Stimulated activated naive CD8-positive, alpha-beta T cell treated with anti-CD3 and anti-CD28 coated beads, Interleukin-15, Interleukin-2, amounts not matched to agents 100 ng/mL and 50 ng/mL, for 24 hours (primary cell): Measurements from ENCODE around the gene ARID1B.
A peak's percentile ranks its signal among the peaks of the same experiment; 100 is the strongest.

ENCODE experiments used
- H3K27ac Mint-ChIP-seq: one replicate; pipeline ENCODE4 v1.8.0; 2021; ENCODE audit warnings: mild to moderate bottlenecking, mixed read lengths
- H3K27me3 Mint-ChIP-seq: one replicate; pipeline ENCODE4 v1.8.0; 2021; ENCODE audit warnings: mixed read lengths
- H3K36me3 Mint-ChIP-seq: one replicate; pipeline ENCODE4 v1.8.0; 2021; ENCODE audit warnings: low read depth, mixed read lengths
- H3K4me1 Mint-ChIP-seq: one replicate; pipeline ENCODE4 v1.8.0; 2021; ENCODE audit warnings: low read depth, mixed read lengths
- H3K4me3 Mint-ChIP-seq: one replicate; pipeline ENCODE4 v1.8.0; 2021; ENCODE audit warnings: mild to moderate bottlenecking, mixed read lengths
- H3K9me3 Mint-ChIP-seq: one replicate; pipeline ENCODE4 v1.8.0; 2021; ENCODE audit warnings: mixed read lengths

The ARID1B gene

GRCh38 chr6:157072128-157072527 is 294.9 kb downstream of the ARID1B start:
- Mint-ChIP-seq H3K4me3 (no peak overlapping the region), H3K27me3 (no peaks in the 10 kb centered on the region), H3K36me3 (peaks cover 21% of the 10 kb centered on the region), H3K4me1 (peaks cover 65% of the 10 kb centered on the region), H3K9me3 (no peaks in the 10 kb centered on the region), H3K27ac (no peak overlapping the region)

GRCh38 chr6:157073596-157073995 is 296.4 kb downstream of the ARID1B start:
- Mint-ChIP-seq H3K27me3 (no peaks in the 10 kb centered on the region), H3K4me1 (peaks cover 57% of the 10 kb centered on the region), H3K4me3 (no peak overlapping the region), H3K36me3 (peaks cover 21% of the 10 kb centered on the region), H3K9me3 (no peaks in the 10 kb centered on the region), H3K27ac (no peak overlapping the region)

- Mint-ChIP-seq H3K27ac (no peak overlapping the region), H3K4me3 (no peak overlapping the region), H3K9me3 (no peaks in the 10 kb centered on the region), H3K4me1 (peaks cover 57% of the 10 kb centered on the region), H3K27me3 (no peaks in the 10 kb centered on the region), H3K36me3 (peaks cover 21% of the 10 kb centered on the region)
Observed at GRCh38 chr6:157074969-157075368, 297.8 kb downstream of the ARID1B start.

GRCh38 chr6:157075549-157076450 is 298.6 kb downstream of the ARID1B start:
- H3K27ac Mint-ChIP-seq, result peak overlapping the region; percentile 89
- H3K9me3 Mint-ChIP-seq, result no peaks in the 10 kb centered on the region
- peak overlapping the region; percentile 59 for H3K4me3 Mint-ChIP-seq
- H3K4me1 Mint-ChIP-seq, result peaks cover 50% of the 10 kb centered on the region
- peaks cover 21% of the 10 kb centered on the region for H3K36me3 Mint-ChIP-seq
- H3K27me3 Mint-ChIP-seq, result no peaks in the 10 kb centered on the region

GRCh38 chr6:157076451-157076822 is 299.3 kb downstream of the ARID1B start:
- Mint-ChIP-seq H3K9me3 (no peaks in the 10 kb centered on the region), H3K4me1 (peaks cover 49% of the 10 kb centered on the region), H3K36me3 (peaks cover 21% of the 10 kb centered on the region), H3K4me3 (no peak overlapping the region), H3K27me3 (no peaks in the 10 kb centered on the region), H3K27ac (no peak overlapping the region)

- peaks cover 52% of the 10 kb centered on the region for H3K4me1 Mint-ChIP-seq
- H3K27me3 Mint-ChIP-seq, result no peaks in the 10 kb centered on the region
- no peaks in the 10 kb centered on the region for H3K9me3 Mint-ChIP-seq
- no peak overlapping the region for H3K4me3 Mint-ChIP-seq
- H3K36me3 Mint-ChIP-seq, result peaks cover 21% of the 10 kb centered on the region
- peak overlapping the region; percentile 1 for H3K27ac Mint-ChIP-seq
Observed at GRCh38 chr6:157077251-157077650, 300.1 kb downstream of the ARID1B start.

- Mint-ChIP-seq H3K27ac (no peak overlapping the region), H3K4me3 (no peak overlapping the region)
Observed at GRCh38 chr6:157078326-157078725, 301.1 kb downstream of the ARID1B start.

GRCh38 chr6:157079277-157079676 is 302.1 kb downstream of the ARID1B start:
- Mint-ChIP-seq H3K27ac (peak overlapping the region; percentile 21), H3K4me3 (no peak overlapping the region), H3K27me3 (no peaks in the 10 kb centered on the region), H3K36me3 (peaks cover 13% of the 10 kb centered on the region), H3K9me3 (no peaks in the 10 kb centered on the region), H3K4me1 (peaks cover 52% of the 10 kb centered on the region)

More at GRCh38 chr6:157078326-157078725, 301.1 kb downstream of the ARID1B start:
- Mint-ChIP-seq H3K27me3 (no peaks in the 10 kb centered on the region), H3K36me3 (peaks cover 21% of the 10 kb centered on the region), H3K4me1 (peaks cover 52% of the 10 kb centered on the region), H3K9me3 (no peaks in the 10 kb centered on the region)

- Mint-ChIP-seq H3K4me1 (peaks cover 48% of the 10 kb centered on the region), H3K27me3 (no peaks in the 10 kb centered on the region), H3K36me3 (peaks cover 13% of the 10 kb centered on the region), H3K9me3 (no peaks in the 10 kb centered on the region), H3K27ac (peak overlapping the region; percentile 21), H3K4me3 (no peak overlapping the region)
Observed at GRCh38 chr6:157079771-157080170, 302.6 kb downstream of the ARID1B start.

GRCh38 chr6:157080986-157081391 is 303.8 kb downstream of the ARID1B start:
- H3K27me3 Mint-ChIP-seq, result no peaks in the 10 kb centered on the region
- no peaks in the 10 kb centered on the region for H3K9me3 Mint-ChIP-seq
- peaks cover 15% of the 10 kb centered on the region for H3K36me3 Mint-ChIP-seq
- no peak overlapping the region for H3K27ac Mint-ChIP-seq
- peaks cover 36% of the 10 kb centered on the region for H3K4me1 Mint-ChIP-seq
- H3K4me3 Mint-ChIP-seq, result no peak overlapping the region

- no peak overlapping the region for H3K27ac Mint-ChIP-seq
- H3K9me3 Mint-ChIP-seq, result no peaks in the 10 kb centered on the region
- no peak overlapping the region for H3K4me3 Mint-ChIP-seq
- H3K4me1 Mint-ChIP-seq, result peaks cover 26% of the 10 kb centered on the region
- H3K36me3 Mint-ChIP-seq, result peaks cover 32% of the 10 kb centered on the region
- H3K27me3 Mint-ChIP-seq, result no peaks in the 10 kb centered on the region
Observed at GRCh38 chr6:157083343-157083742, 306.2 kb downstream of the ARID1B start.

GRCh38 chr6:157086632-157087031 is 309.5 kb downstream of the ARID1B start:
- H3K36me3 Mint-ChIP-seq, result peaks cover 39% of the 10 kb centered on the region
- H3K4me3 Mint-ChIP-seq, result no peak overlapping the region
- H3K4me1 Mint-ChIP-seq, result peaks cover 13% of the 10 kb centered on the region
- H3K9me3 Mint-ChIP-seq, result no peaks in the 10 kb centered on the region
- H3K27ac Mint-ChIP-seq, result no peak overlapping the region
- no peaks in the 10 kb centered on the region for H3K27me3 Mint-ChIP-seq

- H3K27me3 Mint-ChIP-seq, result no peaks in the 10 kb centered on the region
- no peak overlapping the region for H3K4me3 Mint-ChIP-seq
- peaks cover 45% of the 10 kb centered on the region for H3K36me3 Mint-ChIP-seq
- no peak overlapping the region for H3K27ac Mint-ChIP-seq
- peaks cover 7% of the 10 kb centered on the region for H3K4me1 Mint-ChIP-seq
- no peaks in the 10 kb centered on the region for H3K9me3 Mint-ChIP-seq
Observed at GRCh38 chr6:157087974-157088373, 310.8 kb downstream of the ARID1B start.

GRCh38 chr6:157088841-157089240 is 311.7 kb downstream of the ARID1B start:
- H3K27ac Mint-ChIP-seq, result peak overlapping the region; percentile 10
- peaks cover 14% of the 10 kb centered on the region for H3K4me1 Mint-ChIP-seq
- no peak overlapping the region for H3K4me3 Mint-ChIP-seq
- H3K36me3 Mint-ChIP-seq, result peaks cover 49% of the 10 kb centered on the region
- H3K9me3 Mint-ChIP-seq, result no peaks in the 10 kb centered on the region
- no peaks in the 10 kb centered on the region for H3K27me3 Mint-ChIP-seq

- no peaks in the 10 kb centered on the region for H3K27me3 Mint-ChIP-seq
- H3K36me3 Mint-ChIP-seq, result peaks cover 50% of the 10 kb centered on the region
- H3K4me1 Mint-ChIP-seq, result peaks cover 18% of the 10 kb centered on the region
- H3K9me3 Mint-ChIP-seq, result no peaks in the 10 kb centered on the region
- H3K27ac Mint-ChIP-seq, result no peak overlapping the region
- H3K4me3 Mint-ChIP-seq, result no peak overlapping the region
Observed at GRCh38 chr6:157089258-157089657, 312.1 kb downstream of the ARID1B start.

GRCh38 chr6:157089851-157090250 is 312.7 kb downstream of the ARID1B start:
- Mint-ChIP-seq H3K4me3 (no peak overlapping the region), H3K27ac (no peak overlapping the region), H3K9me3 (no peaks in the 10 kb centered on the region), H3K27me3 (no peaks in the 10 kb centered on the region), H3K4me1 (peaks cover 23% of the 10 kb centered on the region), H3K36me3 (peaks cover 45% of the 10 kb centered on the region)
